ENCODE measurements around the gene EPG5.

The EPG5 gene

GRCh38 chr18:45880876-45881558 is 86.1 kb downstream of the EPG5 start:
- peaks cover 64% of the 10 kb centered on the region for H3K36me3 Mint-ChIP-seq (ENCODE audit: low read depth)
- no peak overlapping the region for H3K4me3 Mint-ChIP-seq
- no peak overlapping the region for H3K27ac Mint-ChIP-seq
- intact Hi-C loops (cut with micrococcal nuclease): loop anchor here (1.0 kb wide), 3 partner anchors 158 to 216 kb away; no protein-coding TSS in a partner anchor
- H3K9me3 Mint-ChIP-seq: no peaks in the 10 kb centered on the region
- no peaks in the 10 kb centered on the region for H3K4me1 Mint-ChIP-seq (ENCODE audit: low read depth)
- no peaks in the 10 kb centered on the region for H3K27me3 Mint-ChIP-seq

GRCh38 chr18:45879681-45880655 is 87.2 kb downstream of the EPG5 start:
- H3K36me3 Mint-ChIP-seq (ENCODE audit: low read depth): peaks cover 73% of the 10 kb centered on the region
- no peak overlapping the region for H3K27ac Mint-ChIP-seq
- H3K4me1 Mint-ChIP-seq (ENCODE audit: low read depth): peaks cover 7% of the 10 kb centered on the region
- no peak overlapping the region for H3K4me3 Mint-ChIP-seq
- no peaks in the 10 kb centered on the region for H3K27me3 Mint-ChIP-seq
- no peaks in the 10 kb centered on the region for H3K9me3 Mint-ChIP-seq
- intact Hi-C loops (cut with micrococcal nuclease): loop anchor here (1.0 kb wide), 3 partner anchors 157 to 215 kb away; no protein-coding TSS in a partner anchor

- H3K4me3 Mint-ChIP-seq: no peak overlapping the region
- H3K27me3 Mint-ChIP-seq: no peaks in the 10 kb centered on the region
- H3K4me1 Mint-ChIP-seq (ENCODE audit: low read depth): peaks cover 9% of the 10 kb centered on the region
- H3K36me3 Mint-ChIP-seq (ENCODE audit: low read depth): peaks cover 86% of the 10 kb centered on the region
- no peaks in the 10 kb centered on the region for H3K9me3 Mint-ChIP-seq
- intact Hi-C loops (cut with micrococcal nuclease): no loop called here
- no peak overlapping the region for H3K27ac Mint-ChIP-seq
Observed at GRCh38 chr18:45877403-45877802, 89.7 kb downstream of the EPG5 start.

GRCh38 chr18:45876161-45876560 is 91.0 kb downstream of the EPG5 start:
- peaks cover 89% of the 10 kb centered on the region for H3K36me3 Mint-ChIP-seq (ENCODE audit: low read depth)
- H3K27ac Mint-ChIP-seq: no peak overlapping the region
- no peaks in the 10 kb centered on the region for H3K27me3 Mint-ChIP-seq
- peaks cover 9% of the 10 kb centered on the region for H3K4me1 Mint-ChIP-seq (ENCODE audit: low read depth)
- no peaks in the 10 kb centered on the region for H3K9me3 Mint-ChIP-seq
- intact Hi-C loops (cut with micrococcal nuclease): no loop called here
- no peak overlapping the region for H3K4me3 Mint-ChIP-seq

GRCh38 chr18:45874491-45875184 is 92.5 kb downstream of the EPG5 start:
- intact Hi-C loops (cut with micrococcal nuclease): no loop called here
- Mint-ChIP-seq H3K4me3 (no peak overlapping the region), H3K36me3 (ENCODE audit: low read depth) (peaks cover 92% of the 10 kb centered on the region)

GRCh38 chr18:45871431-45872084 is 95.6 kb downstream of the EPG5 start:
- H3K9me3 Mint-ChIP-seq: no peaks in the 10 kb centered on the region
- intact Hi-C loops (cut with micrococcal nuclease): no loop called here
- peaks cover 9% of the 10 kb centered on the region for H3K4me1 Mint-ChIP-seq (ENCODE audit: low read depth)
- no peak overlapping the region for H3K27ac Mint-ChIP-seq
- peaks cover 96% of the 10 kb centered on the region for H3K36me3 Mint-ChIP-seq (ENCODE audit: low read depth)
- no peaks in the 10 kb centered on the region for H3K27me3 Mint-ChIP-seq
- H3K4me3 Mint-ChIP-seq: no peak overlapping the region

More at GRCh38 chr18:45874491-45875184, 92.5 kb downstream of the EPG5 start:
- Mint-ChIP-seq H3K27ac (no peak overlapping the region), H3K9me3 (no peaks in the 10 kb centered on the region), H3K4me1 (ENCODE audit: low read depth) (peaks cover 9% of the 10 kb centered on the region), H3K27me3 (no peaks in the 10 kb centered on the region)

- Mint-ChIP-seq H3K27ac (no peak overlapping the region), H3K9me3 (no peaks in the 10 kb centered on the region), H3K27me3 (no peaks in the 10 kb centered on the region), H3K36me3 (ENCODE audit: low read depth) (peaks cover 100% of the 10 kb centered on the region), H3K4me1 (ENCODE audit: low read depth) (peaks cover 7% of the 10 kb centered on the region), H3K4me3 (no peak overlapping the region)
- intact Hi-C loops (cut with micrococcal nuclease): no loop called here
Observed at GRCh38 chr18:45870419-45870818, 96.7 kb downstream of the EPG5 start.

- H3K4me1 Mint-ChIP-seq (ENCODE audit: low read depth): no peaks in the 10 kb centered on the region
- H3K4me3 Mint-ChIP-seq: no peak overlapping the region
- no peak overlapping the region for H3K27ac Mint-ChIP-seq
- intact Hi-C loops (cut with micrococcal nuclease): no loop called here
- no peaks in the 10 kb centered on the region for H3K9me3 Mint-ChIP-seq
- no peaks in the 10 kb centered on the region for H3K27me3 Mint-ChIP-seq
- H3K36me3 Mint-ChIP-seq (ENCODE audit: low read depth): peaks cover 96% of the 10 kb centered on the region
Observed at GRCh38 chr18:45865466-45865865, 101.7 kb downstream of the EPG5 start.

GRCh38 chr18:45864081-45864480 is 103.0 kb downstream of the EPG5 start:
- Mint-ChIP-seq H3K36me3 (ENCODE audit: low read depth) (peaks cover 96% of the 10 kb centered on the region), H3K4me3 (no peak overlapping the region), H3K27me3 (no peaks in the 10 kb centered on the region), H3K9me3 (no peaks in the 10 kb centered on the region), H3K4me1 (ENCODE audit: low read depth) (no peaks in the 10 kb centered on the region), H3K27ac (no peak overlapping the region)
- intact Hi-C loops (cut with micrococcal nuclease): no loop called here

- intact Hi-C loops (cut with micrococcal nuclease): no loop called here
Observed at GRCh38 chr18:45863469-45863868, 103.7 kb downstream of the EPG5 start.

GRCh38 chr18:45861926-45862325 is 105.2 kb downstream of the EPG5 start:
- Mint-ChIP-seq H3K36me3 (ENCODE audit: low read depth) (peaks cover 96% of the 10 kb centered on the region), H3K27ac (no peak overlapping the region), H3K27me3 (no peaks in the 10 kb centered on the region), H3K4me3 (no peak overlapping the region), H3K4me1 (ENCODE audit: low read depth) (no peaks in the 10 kb centered on the region), H3K9me3 (no peaks in the 10 kb centered on the region)
- intact Hi-C loops (cut with micrococcal nuclease): no loop called here

More at GRCh38 chr18:45863469-45863868, 103.7 kb downstream of the EPG5 start:
- H3K36me3 Mint-ChIP-seq (ENCODE audit: low read depth): peaks cover 96% of the 10 kb centered on the region
- H3K27me3 Mint-ChIP-seq: no peaks in the 10 kb centered on the region
- no peaks in the 10 kb centered on the region for H3K9me3 Mint-ChIP-seq
- no peak overlapping the region for H3K27ac Mint-ChIP-seq
- H3K4me1 Mint-ChIP-seq (ENCODE audit: low read depth): no peaks in the 10 kb centered on the region
- no peak overlapping the region for H3K4me3 Mint-ChIP-seq

- no peaks in the 10 kb centered on the region for H3K9me3 Mint-ChIP-seq
- no peaks in the 10 kb centered on the region for H3K27me3 Mint-ChIP-seq
- intact Hi-C loops (cut with micrococcal nuclease): no loop called here
- H3K27ac Mint-ChIP-seq: no peak overlapping the region
- H3K4me3 Mint-ChIP-seq: no peak overlapping the region
- H3K36me3 Mint-ChIP-seq (ENCODE audit: low read depth): peaks cover 96% of the 10 kb centered on the region
- H3K4me1 Mint-ChIP-seq (ENCODE audit: low read depth): no peaks in the 10 kb centered on the region
Observed at GRCh38 chr18:45860971-45861370, 106.2 kb downstream of the EPG5 start.

GRCh38 chr18:45860492-45860891 is 106.6 kb downstream of the EPG5 start:
- no peak overlapping the region for H3K4me3 Mint-ChIP-seq
- H3K36me3 Mint-ChIP-seq (ENCODE audit: low read depth): peaks cover 96% of the 10 kb centered on the region
- no peaks in the 10 kb centered on the region for H3K4me1 Mint-ChIP-seq (ENCODE audit: low read depth)
- no peaks in the 10 kb centered on the region for H3K27me3 Mint-ChIP-seq
- H3K9me3 Mint-ChIP-seq: no peaks in the 10 kb centered on the region
- intact Hi-C loops (cut with micrococcal nuclease): no loop called here
- no peak overlapping the region for H3K27ac Mint-ChIP-seq
